ENCODE measurements around the gene RSPH6A.

DNA sequence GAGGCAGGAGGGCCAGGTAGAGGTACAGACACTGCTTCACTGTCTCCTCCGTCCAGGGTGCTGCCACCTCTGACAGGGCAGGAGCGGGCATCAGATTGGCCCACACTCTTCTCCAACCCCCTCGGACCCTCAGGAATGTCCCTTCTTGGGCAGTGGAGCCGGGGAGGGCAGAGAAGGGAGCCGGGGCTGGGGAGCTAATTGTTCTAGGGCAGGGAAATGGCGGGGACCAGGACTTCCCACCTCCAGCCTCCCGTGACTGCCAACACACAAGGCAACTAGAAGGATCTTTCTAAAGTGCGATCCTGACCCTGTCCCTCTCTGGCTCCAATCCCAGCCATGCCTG lies 10.1 kb upstream of the RSPH6A start:
- TF ChIP-seq EZH2 (IDR thresholded peaks at IDR 0.05; ENCODE audit: insufficient read depth, poor library complexity, severe bottlenecking), result no peak
- TF ChIP-seq EZH2phosphoT487 (IDR thresholded peaks at IDR 0.05; ENCODE audit: insufficient read depth, low read depth), result no peak

All from GM23248 (cell line).